ENCODE measurements around the gene NLGN1.

Gene NLGN1

DNA sequence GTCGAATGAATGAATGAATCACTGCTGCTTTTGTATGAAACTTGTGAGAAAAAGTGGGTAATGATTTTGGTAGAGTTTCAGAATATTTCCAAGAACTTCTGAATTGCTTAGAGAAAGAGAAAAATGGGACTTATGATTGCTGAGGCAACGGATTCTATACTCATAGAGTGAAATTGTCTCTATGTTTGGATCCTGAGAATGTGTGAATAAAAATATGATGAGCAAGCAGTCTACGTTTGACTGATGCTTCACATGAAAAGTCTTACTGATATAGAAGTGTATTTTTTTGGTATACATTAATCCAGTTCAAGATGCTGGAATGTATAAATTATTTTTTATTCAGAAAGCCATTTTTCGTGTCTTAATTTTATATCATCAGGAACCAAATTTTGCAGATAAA is 441.1 kb downstream of the NLGN1 start:
- H3K27me3 ChIP-seq (ENCODE audit: insufficient read depth, poor library complexity, severe bottlenecking): no peaks in the 10 kb centered on the region
- no peak overlapping the region for H3K27ac ChIP-seq (ENCODE audit: poor library complexity, severe bottlenecking)
- no peaks in the 10 kb centered on the region for H3K9me3 ChIP-seq (ENCODE audit: severe bottlenecking)
- TF ChIP-seq, protein P1, sequence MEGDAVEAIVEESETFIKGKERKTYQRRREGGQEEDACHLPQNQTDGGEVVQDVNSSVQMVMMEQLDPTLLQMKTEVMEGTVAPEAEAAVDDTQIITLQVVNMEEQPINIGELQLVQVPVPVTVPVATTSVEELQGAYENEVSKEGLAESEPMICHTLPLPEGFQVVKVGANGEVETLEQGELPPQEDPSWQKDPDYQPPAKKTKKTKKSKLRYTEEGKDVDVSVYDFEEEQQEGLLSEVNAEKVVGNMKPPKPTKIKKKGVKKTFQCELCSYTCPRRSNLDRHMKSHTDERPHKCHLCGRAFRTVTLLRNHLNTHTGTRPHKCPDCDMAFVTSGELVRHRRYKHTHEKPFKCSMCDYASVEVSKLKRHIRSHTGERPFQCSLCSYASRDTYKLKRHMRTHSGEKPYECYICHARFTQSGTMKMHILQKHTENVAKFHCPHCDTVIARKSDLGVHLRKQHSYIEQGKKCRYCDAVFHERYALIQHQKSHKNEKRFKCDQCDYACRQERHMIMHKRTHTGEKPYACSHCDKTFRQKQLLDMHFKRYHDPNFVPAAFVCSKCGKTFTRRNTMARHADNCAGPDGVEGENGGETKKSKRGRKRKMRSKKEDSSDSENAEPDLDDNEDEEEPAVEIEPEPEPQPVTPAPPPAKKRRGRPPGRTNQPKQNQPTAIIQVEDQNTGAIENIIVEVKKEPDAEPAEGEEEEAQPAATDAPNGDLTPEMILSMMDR (IDR thresholded peaks at IDR 0.05; ENCODE audit: poor library complexity, severe bottlenecking): no peak
- DNase-seq (ENCODE audit: low spot score): no peak
- H3K4me1 ChIP-seq (ENCODE audit: insufficient read depth, poor library complexity, severe bottlenecking): no peaks in the 10 kb centered on the region
- ATAC-seq (ENCODE audit: low read depth): no peak
- no peaks in the 10 kb centered on the region for H3K36me3 ChIP-seq (ENCODE audit: low read depth)
- no peak overlapping the region for H3K4me3 ChIP-seq (ENCODE audit: severe bottlenecking)

DNA sequence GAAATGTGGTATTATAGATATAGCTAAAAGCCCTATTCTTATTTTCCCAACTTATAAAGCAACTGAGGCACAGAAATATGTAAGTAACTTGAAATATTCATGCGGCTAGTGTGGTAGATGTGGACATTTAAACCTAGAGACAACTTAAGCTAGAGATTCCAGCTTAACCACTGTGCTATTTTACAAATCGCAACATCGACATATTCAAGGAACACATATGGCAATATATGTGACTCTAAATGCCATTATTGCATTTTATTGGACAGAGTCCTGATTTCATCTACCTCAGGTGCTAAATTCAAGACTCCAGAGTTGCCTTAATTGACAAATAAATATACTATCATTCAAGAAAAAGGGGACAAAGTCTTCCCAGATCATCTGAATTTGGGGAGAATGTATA is 442.3 kb downstream of the NLGN1 start:
- no peaks in the 10 kb centered on the region for H3K9me3 ChIP-seq (ENCODE audit: severe bottlenecking)
- no peaks in the 10 kb centered on the region for H3K36me3 ChIP-seq (ENCODE audit: low read depth)
- no peak for DNase-seq (ENCODE audit: low spot score)
- no peaks in the 10 kb centered on the region for H3K4me1 ChIP-seq (ENCODE audit: insufficient read depth, poor library complexity, severe bottlenecking)
- TF ChIP-seq, protein P1 (IDR thresholded peaks at IDR 0.05; ENCODE audit: poor library complexity, severe bottlenecking): no peak
- no peak overlapping the region for H3K27ac ChIP-seq (ENCODE audit: poor library complexity, severe bottlenecking)
- ATAC-seq (ENCODE audit: low read depth): no peak
- H3K4me3 ChIP-seq (ENCODE audit: severe bottlenecking): no peak overlapping the region
- H3K27me3 ChIP-seq (ENCODE audit: insufficient read depth, poor library complexity, severe bottlenecking): no peaks in the 10 kb centered on the region

DNA sequence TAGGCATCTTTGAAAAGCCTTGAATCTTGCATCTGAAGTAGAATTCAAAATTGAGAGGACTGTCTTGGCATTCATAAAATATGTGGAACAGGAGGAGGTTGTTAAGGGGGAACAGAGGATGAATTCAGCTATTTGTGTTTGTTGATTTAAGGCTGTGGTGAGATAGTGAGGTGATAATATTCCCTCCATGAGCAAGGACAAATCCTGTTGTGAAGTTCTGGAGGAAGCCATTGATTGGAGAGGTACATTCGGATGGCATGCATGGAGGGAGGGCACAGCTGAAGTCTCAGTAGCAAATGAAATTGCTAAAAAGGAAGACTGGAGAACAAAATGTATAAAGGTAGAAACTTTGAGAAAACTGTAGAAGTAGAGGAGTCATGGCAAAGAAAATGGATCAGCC is 443.8 kb downstream of the NLGN1 start:
- Histone ChIP-seq H3K36me3 (ENCODE audit: low read depth) (no peaks in the 10 kb centered on the region), H3K27me3 (ENCODE audit: insufficient read depth, poor library complexity, severe bottlenecking) (no peaks in the 10 kb centered on the region), H3K27ac (ENCODE audit: poor library complexity, severe bottlenecking) (no peak overlapping the region), H3K4me1 (ENCODE audit: insufficient read depth, poor library complexity, severe bottlenecking) (no peaks in the 10 kb centered on the region), H3K4me3 (ENCODE audit: severe bottlenecking) (no peak overlapping the region), H3K9me3 (ENCODE audit: severe bottlenecking) (no peaks in the 10 kb centered on the region)
- TF ChIP-seq, protein P1 (IDR thresholded peaks at IDR 0.05; ENCODE audit: poor library complexity, severe bottlenecking): no peak
- DNase-seq (ENCODE audit: low spot score): no peak
- no peak for ATAC-seq (ENCODE audit: low read depth)

DNA sequence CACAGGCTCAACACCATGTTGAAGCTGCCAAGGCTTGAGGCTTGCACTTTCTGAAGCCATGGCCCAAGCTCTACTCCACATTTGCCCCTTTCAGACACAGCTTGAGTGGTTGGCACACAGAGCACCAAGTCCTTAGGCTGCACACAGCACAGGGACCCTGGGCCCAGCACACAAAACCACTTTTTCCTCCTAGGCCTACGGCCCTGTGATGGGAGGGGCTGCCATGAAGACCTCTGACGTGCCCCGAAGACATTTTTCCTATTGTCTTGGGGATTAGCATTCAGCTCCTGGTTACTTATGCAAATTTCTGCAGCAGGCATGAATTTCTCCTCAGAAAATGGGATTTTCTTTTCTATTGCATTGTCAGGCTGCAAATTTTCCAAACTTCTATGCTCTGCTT is 445.5 kb downstream of the NLGN1 start:
- no peaks in the 10 kb centered on the region for H3K27me3 ChIP-seq (ENCODE audit: insufficient read depth, poor library complexity, severe bottlenecking)
- TF ChIP-seq, protein P1 (IDR thresholded peaks at IDR 0.05; ENCODE audit: poor library complexity, severe bottlenecking): no peak
- H3K9me3 ChIP-seq (ENCODE audit: severe bottlenecking): no peaks in the 10 kb centered on the region
- no peak for DNase-seq (ENCODE audit: low spot score)
- H3K27ac ChIP-seq (ENCODE audit: poor library complexity, severe bottlenecking): no peak overlapping the region
- H3K36me3 ChIP-seq (ENCODE audit: low read depth): no peaks in the 10 kb centered on the region
- ATAC-seq (ENCODE audit: low read depth): no peak
- H3K4me3 ChIP-seq (ENCODE audit: severe bottlenecking): no peak overlapping the region
- no peaks in the 10 kb centered on the region for H3K4me1 ChIP-seq (ENCODE audit: insufficient read depth, poor library complexity, severe bottlenecking)

DNA sequence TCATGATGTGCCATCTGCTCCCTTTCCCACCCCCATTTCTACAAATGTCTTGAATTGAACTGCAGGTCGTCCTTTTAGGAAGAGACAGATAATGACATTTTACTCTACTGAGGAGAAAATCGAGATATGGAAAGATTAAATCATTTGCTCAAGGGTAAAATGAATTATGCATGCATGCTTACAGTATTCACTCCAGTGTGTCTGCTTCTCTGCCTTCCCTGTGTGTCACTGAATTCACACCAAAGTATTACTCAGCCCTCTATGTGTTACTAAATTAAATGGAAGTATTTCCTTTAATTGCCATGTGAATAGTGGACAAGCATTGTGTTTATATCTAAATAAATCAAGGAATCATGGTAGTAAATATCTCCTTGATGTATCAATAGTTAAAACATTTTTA is 449.0 kb downstream of the NLGN1 start:
- Histone ChIP-seq H3K27ac (ENCODE audit: poor library complexity, severe bottlenecking) (no peak overlapping the region), H3K4me3 (ENCODE audit: severe bottlenecking) (no peak overlapping the region), H3K4me1 (ENCODE audit: insufficient read depth, poor library complexity, severe bottlenecking) (no peaks in the 10 kb centered on the region), H3K27me3 (ENCODE audit: insufficient read depth, poor library complexity, severe bottlenecking) (no peaks in the 10 kb centered on the region), H3K36me3 (ENCODE audit: low read depth) (no peaks in the 10 kb centered on the region), H3K9me3 (ENCODE audit: severe bottlenecking) (no peaks in the 10 kb centered on the region)
- ATAC-seq (ENCODE audit: low read depth) (no peak), DNase-seq (ENCODE audit: low spot score) (no peak)
- TF ChIP-seq, protein P1 (IDR thresholded peaks at IDR 0.05; ENCODE audit: poor library complexity, severe bottlenecking): no peak

Data from RWPE2 (cell line).